Suppressor macrophage treated with lipopolysaccharide for 1 hour (primary cell): ENCODE data around the gene SQOR.

Source experiments
- DNase-seq, 3 donors: peaks; one replicate each; pipeline ENCODE4 v3.0.0-alpha.2; 2020 to 2022

The SQOR gene

DNA sequence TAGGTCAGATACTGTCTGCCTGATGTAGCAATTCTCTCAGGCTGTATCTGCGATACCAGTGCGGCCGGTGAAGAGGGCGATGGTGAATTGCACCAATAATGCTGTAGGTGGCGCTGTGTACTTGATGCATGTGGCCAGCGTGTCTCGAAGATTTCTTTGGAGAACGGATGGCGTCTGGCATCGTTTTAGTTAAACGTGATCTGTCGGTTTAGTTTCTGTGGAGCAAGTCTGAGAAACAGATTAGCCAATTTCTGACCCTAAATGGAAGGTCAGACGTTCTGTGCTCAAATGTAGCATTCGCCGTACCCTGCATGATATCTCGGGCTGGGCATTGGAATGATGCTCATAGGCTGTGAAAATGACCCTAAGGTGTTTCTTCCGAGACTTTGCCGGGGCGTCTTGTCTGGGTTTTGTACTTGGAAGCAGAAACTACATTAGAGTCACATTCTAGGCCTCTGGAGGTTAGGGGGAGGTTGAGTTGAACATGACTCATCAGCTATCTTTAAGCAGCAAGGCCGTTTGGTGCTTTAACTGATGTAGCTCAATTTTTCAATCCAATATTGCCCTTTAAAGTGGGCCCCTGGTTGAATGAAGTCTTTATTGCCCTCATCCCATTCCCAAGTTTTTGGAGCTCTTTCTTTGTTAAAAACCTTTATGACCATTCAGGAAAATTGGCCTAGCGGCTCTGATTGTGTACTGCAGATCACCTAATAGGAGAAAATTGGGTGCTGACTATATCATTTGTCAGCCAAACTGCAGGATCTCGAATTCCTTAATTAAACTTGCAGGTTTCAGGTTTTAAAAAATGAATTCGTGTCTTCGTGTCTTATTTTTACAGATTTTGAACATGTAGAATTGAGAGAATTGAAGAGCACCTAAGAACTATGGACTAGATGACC, 80.0 kb downstream of the SQOR start:
- DNase-seq: peak in 2 of 3 donors; percentile 54 to 58

DNA sequence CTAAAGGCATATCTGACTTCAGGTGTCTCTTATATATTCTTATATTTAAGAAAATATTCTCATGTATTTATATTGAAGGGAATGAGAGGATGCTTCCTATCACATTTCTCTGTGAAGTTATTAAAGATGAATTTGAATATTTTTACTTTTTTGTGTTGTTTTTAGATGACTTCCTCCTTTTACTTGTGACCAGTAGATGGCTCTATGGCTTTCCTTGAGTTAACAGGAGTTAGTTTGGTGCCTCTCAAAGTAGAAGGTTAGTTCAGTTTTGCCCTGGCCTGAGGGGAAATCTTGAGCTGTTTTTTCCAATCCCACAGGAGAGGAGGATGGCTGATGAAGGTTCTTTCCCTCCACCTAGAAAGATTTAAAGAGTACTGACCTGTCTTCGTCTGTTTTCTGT, 80.7 kb downstream of the SQOR start:
- peak in 1 of 3 donors; percentile 34 for DNase-seq

DNA sequence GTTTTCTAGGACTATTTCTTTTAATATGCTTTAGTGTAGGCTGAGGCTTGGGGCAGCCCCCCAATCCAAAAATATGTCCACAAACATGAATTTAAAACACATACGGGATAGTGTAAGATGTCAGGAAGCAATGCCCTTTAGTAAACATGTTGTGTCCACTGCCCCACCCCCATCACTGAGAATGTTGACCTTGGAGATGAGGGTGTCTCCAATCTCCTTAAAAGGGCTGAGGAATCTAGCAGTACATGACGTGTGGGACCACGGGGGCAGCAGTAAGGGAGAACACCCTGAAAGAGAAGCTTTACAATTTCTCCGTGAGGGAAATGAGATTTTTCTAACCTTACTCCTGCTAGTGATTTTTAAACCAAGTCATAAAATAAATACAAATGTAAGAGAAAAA, 84.7 kb downstream of the SQOR start:
- DNase-seq: no peak

DNA sequence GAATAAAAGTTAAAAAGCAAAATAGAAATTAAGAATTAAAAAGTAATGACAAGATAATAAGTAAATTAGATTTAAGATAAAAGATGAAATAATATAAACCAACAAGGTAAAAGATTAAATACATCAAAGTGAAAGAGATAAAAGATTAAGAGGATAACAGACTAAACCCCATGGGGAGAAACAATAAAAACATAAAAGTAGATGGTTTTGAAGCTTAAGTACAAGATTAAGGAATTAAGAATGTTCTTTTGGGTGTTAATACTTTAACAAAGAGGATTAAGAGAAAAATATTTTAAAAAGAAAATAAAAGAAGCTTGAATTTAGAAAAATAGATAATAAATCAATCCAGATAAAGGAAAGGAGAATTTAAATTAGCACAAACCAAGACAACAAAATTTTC, 85.4 kb downstream of the SQOR start:
- no peak for DNase-seq

DNA sequence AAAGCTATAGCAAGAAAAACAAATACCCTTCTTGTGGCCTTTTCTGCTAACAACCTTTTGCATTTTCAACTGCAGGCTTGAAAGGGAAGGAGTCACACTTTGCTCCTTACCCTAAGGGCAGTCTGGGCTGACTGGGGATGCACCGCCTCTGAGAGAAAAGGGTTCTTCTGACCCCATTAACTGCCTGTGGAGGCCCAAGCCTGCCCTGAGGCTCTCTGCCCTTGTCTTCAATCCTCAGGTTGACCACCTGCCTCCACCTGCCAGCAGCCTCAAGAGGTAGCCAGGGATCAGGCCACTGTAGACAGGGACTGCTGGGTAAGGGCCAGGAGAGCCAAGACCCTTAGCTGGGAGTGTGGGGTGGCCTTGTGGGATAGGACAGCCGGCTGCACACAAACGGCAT, 93.8 kb downstream of the SQOR start:
- no peak for DNase-seq

DNA sequence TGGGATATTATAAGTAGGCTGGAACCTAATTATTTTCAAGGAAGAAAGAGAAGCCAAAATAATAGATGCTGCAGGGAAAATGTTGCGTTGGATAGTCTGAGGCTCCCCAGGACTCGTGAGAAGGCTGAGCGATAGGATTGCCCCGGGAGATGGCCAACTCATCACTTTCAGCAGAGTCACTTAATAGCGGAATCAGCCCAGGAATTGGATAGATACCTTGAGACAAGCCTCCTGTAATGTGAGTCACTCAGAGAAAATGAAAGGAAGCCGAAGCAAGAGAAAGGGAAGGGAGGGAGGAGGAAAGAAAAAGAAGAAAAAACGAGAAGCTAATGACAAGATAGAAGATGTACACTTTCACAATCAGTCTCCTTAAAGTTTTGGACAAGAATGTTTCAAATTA, 94.3 kb downstream of the SQOR start:
- no peak for DNase-seq

DNA sequence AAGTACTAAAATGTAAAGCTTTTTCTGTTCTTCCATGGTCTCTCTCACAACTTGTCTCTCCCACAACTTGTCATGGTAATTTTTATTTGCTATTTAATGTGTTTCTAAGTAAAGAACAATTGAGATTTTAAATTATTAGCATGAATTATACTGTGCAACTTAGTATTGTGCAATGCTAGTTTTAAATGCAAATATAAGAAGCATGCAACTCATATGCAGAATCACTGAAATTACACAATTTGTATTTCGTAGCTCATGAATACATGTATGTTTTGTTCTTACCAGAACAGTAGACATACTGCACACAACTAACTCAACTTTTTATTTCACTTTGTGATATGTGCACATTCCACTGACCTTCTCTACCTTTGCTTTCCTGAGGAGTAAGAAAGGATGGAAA, 96.5 kb downstream of the SQOR start:
- DNase-seq: no peak

DNA sequence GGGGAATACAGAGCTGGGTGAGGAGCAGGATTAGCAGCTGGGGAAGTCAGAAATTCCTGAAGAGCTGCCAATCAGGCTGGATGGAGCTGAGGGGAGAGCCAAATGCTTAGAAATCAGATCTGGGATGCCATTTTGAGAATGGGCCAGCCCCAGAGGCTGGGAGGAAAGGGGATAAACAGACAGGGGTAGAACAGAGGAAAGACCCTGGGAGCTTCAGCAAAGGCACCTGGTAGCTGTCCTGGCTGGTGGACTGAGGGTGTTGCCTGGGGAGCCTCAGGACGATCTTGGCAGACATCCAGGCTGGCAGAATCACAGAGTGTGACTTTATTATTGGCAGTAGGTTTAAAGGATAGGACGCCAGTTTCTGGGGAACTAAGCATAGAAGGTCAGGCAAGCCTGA, 97.8 kb downstream of the SQOR start:
- DNase-seq: no peak

DNA sequence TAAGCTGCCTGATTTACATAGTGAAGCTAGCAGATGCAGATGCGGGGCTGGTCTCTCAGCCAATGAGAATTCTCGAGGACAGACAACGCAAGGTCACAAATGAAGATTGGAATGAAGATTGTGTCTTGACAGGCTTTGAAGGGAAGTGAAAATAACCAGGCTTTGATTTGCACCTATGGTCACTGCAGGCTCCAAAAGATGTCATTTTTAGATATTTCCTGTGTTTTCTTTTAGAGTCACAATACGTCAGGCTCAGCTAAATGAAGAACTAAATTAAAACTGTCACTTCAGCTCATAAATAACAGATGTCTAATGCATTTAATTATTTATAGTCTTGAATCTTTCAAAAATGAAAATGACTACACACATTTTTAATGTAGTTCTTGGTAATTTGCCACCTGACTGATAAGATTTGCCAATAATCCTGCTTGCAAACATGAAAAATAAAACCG, 99.5 kb downstream of the SQOR start:
- DNase-seq: no peak
